ENCODE results near the gene NKX3-2. TPM values are rescaled to one million over a fixed set of nuclear protein-coding genes. Genes with fewer than 3 reads are reported as not detected.
A peak's percentile ranks its signal among the peaks of the same experiment; 100 is the strongest.

Gene NKX3-2
- total and polyA plus RNA-seq, 10 of the 15 experiments (the other 5 are each of a cell fraction or from before 2014, with no cell fraction given): not detected

- POLR2A ChIA-PET: no interaction called here
- no TSS peak for BruUV-seq (replicated peaks)
- RAD21 ChIA-PET (ENCODE audit: unreplicated experiment): interaction anchor here (1.0 to 1.7 kb wide), 3 partner anchors 698 to 817 kb away, joined by 3 to 4 read pairs (median 3); no protein-coding TSS in a partner anchor
- no peak overlapping the region for H3K9ac ChIP-seq (ENCODE audit: control insufficient read depth, insufficient read depth, low read length)
- SMC1A ChIA-PET (ENCODE audit: uncharacterized antibody, unreplicated experiment): interaction anchor here (1.0 to 2.0 kb wide), 2 partner anchors 695 to 721 kb away, joined by 4 to 20 read pairs; no protein-coding TSS in a partner anchor
- H3K9me3 ChIP-seq (replicated peaks; ENCODE audit: control insufficient read depth, insufficient read depth, low read length): no peaks in the 10 kb centered on the region; the same call in 2 of the 3 replicates
- intact Hi-C loops (cut with micrococcal nuclease; ENCODE audit: unreplicated experiment) (loop anchor here (10.0 kb wide), 1 partner anchor 473 kb away; no protein-coding TSS in a partner anchor), in situ Hi-C loops (cut with MboI) (loop anchor here (5.0 to 25.0 kb wide), 3 partner anchors 695 to 1785 kb away; no protein-coding TSS in a partner anchor)
- no peaks in the 10 kb centered on the region for H3K36me3 ChIP-seq (ENCODE audit: control insufficient read depth in 2 of 2, insufficient read depth in 2 of 2, low read length in 1 of 2)
- TF ChIP-seq SP1 (IDR thresholded peaks at IDR 0.05; ENCODE audit: low read depth, low read length) (no peak), FOXK2 (IDR thresholded peaks at IDR 0.05) (no peak), NKRF (conservative IDR thresholded peaks at IDR 0.05) (0 out of 2 replicates have a peak, but pooled peaks have one; percentile 42), FOS (IDR thresholded peaks at IDR 0.05; ENCODE audit: borderline replicate concordance, extremely low read depth, insufficient read length) (no peak), BHLHE40 (IDR thresholded peaks at IDR 0.05; ENCODE audit: borderline replicate concordance in 1 of 2, low read depth in 2 of 2, low read length in 1 of 2) (peak; percentile 60 to 84; a peak in 3 of 4 replicates), STAT3 (IDR thresholded peaks at IDR 0.05; ENCODE audit: low read depth, low read length) (no peak), HDGF (IDR thresholded peaks at IDR 0.05) (no peak), SIN3A (IDR thresholded peaks at IDR 0.05; ENCODE audit: low read depth, low read length) (no peak), GATAD2B (conservative IDR thresholded peaks at IDR 0.05; ENCODE audit: low read depth) (0 out of 2 replicates have a peak, but pooled peaks have one; percentile 46), CREB1 (IDR thresholded peaks at IDR 0.05; ENCODE audit: low read depth) (no peak), ZNF687 (IDR thresholded peaks at IDR 0.05) (no peak), BACH1 (IDR thresholded peaks at IDR 0.05; ENCODE audit: borderline replicate concordance) (0 out of 2 replicates have a peak, but pooled peaks have one; percentile 27), SREBF2 (IDR thresholded peaks at IDR 0.05; ENCODE audit: low read length) (no peak), CHD4 (IDR thresholded peaks at IDR 0.05) (no peak), E4F1 (IDR thresholded peaks at IDR 0.05; ENCODE audit: borderline replicate concordance, partially characterized antibody) (no peak), IKZF1 (conservative IDR thresholded peaks at IDR 0.05) (peak; percentile 41; the same call in 1 of the 2 replicates)
- H3K27me3 ChIP-seq (replicated peaks in 1 of 2; ENCODE audit: control insufficient read depth in 2 of 2, insufficient read depth in 2 of 2, low read length in 1 of 2): peaks cover 21 to 22% of the 10 kb centered on the region in 2 experiments
- no peaks in the 10 kb centered on the region for H4K20me1 ChIP-seq (ENCODE audit: control insufficient read depth, insufficient read depth)
- H3K4me1 ChIP-seq (ENCODE audit: control insufficient read depth, insufficient read depth, low read length): peaks cover 3% of the 10 kb centered on the region; the same call in 1 of the 2 replicates
- peak overlapping the region; percentile 63 for H2AFZ ChIP-seq (ENCODE audit: control insufficient read depth, low read depth, low read length)
- H3K27ac ChIP-seq (ENCODE audit: control insufficient read depth, insufficient read depth): no peak overlapping the region
- no peaks in the 10 kb centered on the region for H3K79me2 ChIP-seq (ENCODE audit: control insufficient read depth, insufficient read depth, low read length)
- 4% methylated on average over 26 of the region's 56 CpGs for WGBS (ENCODE audit: insufficient coverage, insufficient replicate concordance, low lambda C conversion rate, missing lambda C conversion rate)
- H3K4me2 ChIP-seq (ENCODE audit: control insufficient read depth, insufficient read depth): peak overlapping the region; percentile 89
- DNase-seq (ENCODE audit: low read depth, low spot score) (no peak), FAIRE-seq (no peak), ATAC-seq (peak; percentile 25)
- CTCF ChIA-PET: interaction anchor here (1.0 to 5.4 kb wide), 5 partner anchors 16 to 812 kb away, joined by 3 to 34 read pairs (median 3); no protein-coding TSS in a partner anchor
- H3K4me3 ChIP-seq: peak overlapping the region; percentile 71
Measured at GRCh38 chr4:13547485-13548041, 3.3 kb upstream of the NKX3-2 start.
